Natural killer cell (primary cell): Measurements from ENCODE around the gene FAM3D. TPM values are rescaled to one million over a fixed set of nuclear protein-coding genes. Genes with fewer than 3 reads are reported as not detected.

Experiments used
- ATAC-seq, 3 donors: fragments of 150-1000 bp in 2 of 3; fragments of 200-7000 bp in 1 of 3; cut with Tn5 transposase; 1 replicate in 1 of 3; 2 replicates in 2 of 3; pipeline ENCODE4 v1.10.0; 2021; ENCODE audit warnings: mild to moderate bottlenecking in 2 of 3, moderate library complexity in 2 of 3
- DNase-seq, 2 donors: peaks; one replicate each; pipeline versions ENCODE4 v3.0.0 to v3.0.0-alpha.2; 2013 to 2021; ENCODE audit warnings: mixed read lengths in 1 of 2
- H3K27ac ChIP-seq: one replicate; pipeline ENCODE4 v1.5.1; 2013; ENCODE audit warnings: mild to moderate bottlenecking, low read length
- H3K27me3 ChIP-seq: one replicate; pipeline ENCODE4 v1.6.1; 2013; ENCODE audit warnings: low read length; ENCODE audit not compliant: control insufficient read depth, insufficient read depth
- H3K36me3 ChIP-seq: one replicate; pipeline ENCODE4 v1.6.1; 2013; ENCODE audit warnings: low read length; ENCODE audit not compliant: control insufficient read depth, insufficient read depth
- H3K4me1 ChIP-seq: one replicate; pipeline ENCODE4 v1.6.1; 2013; ENCODE audit warnings: low read length; ENCODE audit not compliant: control insufficient read depth, insufficient read depth
- H3K4me3 ChIP-seq: one replicate; pipeline ENCODE4 v1.5.1; 2013; ENCODE audit warnings: low read length
- H3K9me3 ChIP-seq: one replicate; pipeline ENCODE4 v1.6.1; 2013; ENCODE audit warnings: low read length; ENCODE audit not compliant: control insufficient read depth, insufficient read depth
- H3K27ac Mint-ChIP-seq, 2 donors: one replicate each; pipeline ENCODE4 v1.8.0; 2022; ENCODE audit warnings: mild to moderate bottlenecking in 2 of 2, mixed read lengths in 2 of 2, moderate library complexity in 1 of 2
- H3K27me3 Mint-ChIP-seq, 2 donors: one replicate each; pipeline ENCODE4 v1.8.0; 2022; ENCODE audit warnings: low read depth in 2 of 2, mixed read lengths in 2 of 2
- H3K36me3 Mint-ChIP-seq: one replicate; pipeline ENCODE4 v1.8.0; 2022; ENCODE audit warnings: mixed read lengths
- H3K4me1 Mint-ChIP-seq, 2 donors: one replicate each; pipeline ENCODE4 v1.8.0; 2022; ENCODE audit warnings: mixed read lengths in 2 of 2
- H3K4me3 Mint-ChIP-seq: one replicate; pipeline ENCODE4 v1.8.0; 2022; ENCODE audit warnings: mild to moderate bottlenecking, moderate library complexity, mixed read lengths
- H3K9me3 Mint-ChIP-seq, 2 donors: one replicate each; pipeline ENCODE4 v1.8.0; 2022; ENCODE audit warnings: mixed read lengths in 2 of 2
- CTCF ChIP-seq: fragments of 200-600 bp; IDR thresholded peaks from one replicate; pipeline ENCODE4 v1.8.0; 2022; ENCODE audit warnings: antibody characterized with exemption
- WGBS: methylation state at CpG from one replicate; pipeline ENCODE4 v1.1.7; 2013; ENCODE audit warnings: missing lambda C conversion rate; ENCODE audit not compliant: insufficient coverage; 5-methylcytosine and 5-hydroxymethylcytosine counted together
- intact Hi-C: fragments of 100-400 bp; cut with micrococcal nuclease; formaldehyde crosslinking; loops from one replicate; pipeline ENCODE4 v1.14.2; 2022
- total RNA-seq, 4 donors: library from RNA; stranded (reverse); fragments of 120-200 nt in 1 of 4; gene quantifications; one replicate each; pipeline versions ENCODE4 v1.2.3 to v1.2.4, GENCODE V29; 2013 to 2022

FAM3D gene
- total RNA-seq, 3 donors from 2014 or later (not counting 1 experiment from before 2014, with no cell fraction given) = not detected

- peak overlapping the region; percentile 94 for H3K4me3 Mint-ChIP-seq
- no peak for TF ChIP-seq CTCF
- H3K4me1 Mint-ChIP-seq = peaks cover 22 to 25% of the 10 kb centered on the region in 2 donors
- H3K27me3 Mint-ChIP-seq = peaks cover 50 to 52% of the 10 kb centered on the region in 2 donors
- peaks cover 11% of the 10 kb centered on the region for H3K4me1 ChIP-seq
- H3K9me3 Mint-ChIP-seq = no peaks in the 10 kb centered on the region
- H3K9me3 ChIP-seq = no peaks in the 10 kb centered on the region
- no peaks in the 10 kb centered on the region for H3K36me3 Mint-ChIP-seq
- 40% methylated on average over 8 of the region's 8 CpGs for WGBS
- H3K27me3 ChIP-seq = peaks cover 20% of the 10 kb centered on the region
- DNase-seq (no peak), ATAC-seq (no peak)
- no peaks in the 10 kb centered on the region for H3K36me3 ChIP-seq
- intact Hi-C loops = no loop called here
- H3K27ac ChIP-seq = no peak overlapping the region
- H3K4me3 ChIP-seq = no peak overlapping the region
- H3K27ac Mint-ChIP-seq = no peak overlapping the region
Observed at GRCh38 chr3:58585994-58586393, 80.6 kb downstream of the FAM3D start.

DNA sequence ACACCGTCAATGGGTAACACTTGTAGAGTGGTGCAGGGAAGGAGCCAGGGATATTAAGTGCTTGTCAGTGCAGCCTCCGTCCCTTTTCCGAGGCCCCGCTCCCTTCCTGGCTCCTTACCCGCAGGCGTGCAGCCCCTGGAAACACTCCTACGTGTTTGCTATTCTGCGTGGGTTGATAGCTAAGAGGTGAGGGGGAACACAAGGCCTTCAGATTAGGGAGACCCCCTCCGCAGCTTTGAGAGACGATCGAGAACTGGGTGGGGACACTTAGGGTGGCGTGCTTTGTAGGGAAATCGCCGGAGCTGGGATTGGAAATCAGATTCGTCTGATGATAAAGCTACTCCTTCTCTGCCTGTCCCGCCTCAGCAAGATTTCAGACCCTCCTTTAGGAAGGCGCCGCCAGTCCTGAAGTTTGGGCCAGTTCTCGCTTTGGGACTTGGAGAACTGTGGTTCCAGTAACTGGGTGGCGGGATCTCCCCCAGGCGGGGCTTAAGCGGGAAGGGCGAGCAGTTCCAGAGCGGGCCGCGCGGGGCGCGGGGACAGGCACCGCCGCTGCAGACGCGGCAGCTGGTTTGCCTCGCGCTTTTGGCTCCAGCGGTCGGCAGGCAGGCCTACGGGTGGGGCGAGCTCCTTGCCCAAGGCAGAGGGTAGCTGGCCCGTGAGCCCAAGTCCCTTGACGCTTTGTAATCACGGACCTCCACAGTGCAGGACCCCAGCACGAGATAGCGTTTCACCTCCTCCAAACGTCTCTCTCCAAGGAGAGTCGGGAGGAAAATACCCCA is 81.4 kb downstream of the FAM3D start:
- Histone ChIP-seq H3K36me3 (no peaks in the 10 kb centered on the region), H3K27me3 (peaks cover 20% of the 10 kb centered on the region), H3K27ac (no peak overlapping the region), H3K9me3 (no peaks in the 10 kb centered on the region), H3K4me1 (peaks cover 11% of the 10 kb centered on the region), H3K4me3 (peak overlapping the region; percentile 54)
- Mint-ChIP-seq H3K4me3 (peak overlapping the region; percentile 94), H3K9me3 (no peaks in the 10 kb centered on the region), H3K27me3 (peaks cover 47 to 50% of the 10 kb centered on the region in 2 donors), H3K36me3 (no peaks in the 10 kb centered on the region), H3K4me1 (peaks cover 22 to 25% of the 10 kb centered on the region in 2 donors), H3K27ac (peak overlapping the region in 1 of 2 donors; percentile 83)
- 8% methylated on average over 46 of the region's 46 CpGs for WGBS
- DNase-seq (peak; percentile 46 to 59), ATAC-seq (peak; percentile 87 to 96 (median 95))
- intact Hi-C loops = no loop called here
- peak; percentile 55 for TF ChIP-seq CTCF

DNA sequence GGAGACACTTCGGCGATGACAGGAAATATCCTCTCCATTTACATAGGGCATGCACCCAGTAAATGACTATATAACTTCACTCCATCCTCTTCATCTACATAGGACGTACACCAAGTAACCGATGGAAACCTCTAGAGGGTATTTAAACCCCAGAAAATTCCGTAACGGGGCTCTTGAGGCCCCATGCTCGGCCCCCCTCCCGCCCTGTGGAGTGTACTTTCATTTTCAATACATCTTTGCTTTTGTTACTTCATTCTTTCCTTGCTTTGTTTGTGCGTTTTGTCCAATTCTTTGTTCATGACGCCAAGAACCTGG is 81.9 kb downstream of the FAM3D start:
- DNase-seq (peak in 1 of 2 donors; percentile 6), ATAC-seq (peak in 2 of 3 donors; percentile 25 to 32)
- Mint-ChIP-seq H3K4me1 (peaks cover 22 to 25% of the 10 kb centered on the region in 2 donors), H3K4me3 (peak overlapping the region; percentile 94), H3K9me3 (no peaks in the 10 kb centered on the region), H3K27ac (peak overlapping the region in 1 of 2 donors; percentile 83), H3K27me3 (peaks cover 42 to 47% of the 10 kb centered on the region in 2 donors), H3K36me3 (no peaks in the 10 kb centered on the region)
- Histone ChIP-seq H3K27me3 (peaks cover 20% of the 10 kb centered on the region), H3K27ac (no peak overlapping the region), H3K36me3 (no peaks in the 10 kb centered on the region), H3K4me3 (peak overlapping the region; percentile 54), H3K4me1 (peaks cover 11% of the 10 kb centered on the region), H3K9me3 (no peaks in the 10 kb centered on the region)
- intact Hi-C loops = no loop called here
- TF ChIP-seq CTCF = no peak
- WGBS = 37% methylated on average over 10 of the region's 10 CpGs

Other genes with a start within 250 kb of the FAM3D start
- gene PDHB, start 232.9 kb downstream of the FAM3D start, total RNA-seq = 10 to 100 TPM; 33.7 to 52.4 (median 39.9) TPM
- 10 to 100 TPM in 1 of 3 donors, 1 to 10 TPM in 2; 4.5 to 12.9 (median 7.5) TPM for gene KCTD6, start 174.7 kb downstream of the FAM3D start, total RNA-seq
- gene ACOX2, start 129.6 kb downstream of the FAM3D start, total RNA-seq = not detected
- gene FAM107A, start 89.4 kb downstream of the FAM3D start, total RNA-seq = not detected